ENCODE results near the gene CDC42EP1.
A peak's percentile ranks its signal among the peaks of the same experiment; 100 is the strongest.
"Not testable (repeated sequence)": the region's sequence is repeated elsewhere in the genome, so short reads cannot be mapped to it uniquely, and the experiment has no call there.

Gene CDC42EP1

DNA sequence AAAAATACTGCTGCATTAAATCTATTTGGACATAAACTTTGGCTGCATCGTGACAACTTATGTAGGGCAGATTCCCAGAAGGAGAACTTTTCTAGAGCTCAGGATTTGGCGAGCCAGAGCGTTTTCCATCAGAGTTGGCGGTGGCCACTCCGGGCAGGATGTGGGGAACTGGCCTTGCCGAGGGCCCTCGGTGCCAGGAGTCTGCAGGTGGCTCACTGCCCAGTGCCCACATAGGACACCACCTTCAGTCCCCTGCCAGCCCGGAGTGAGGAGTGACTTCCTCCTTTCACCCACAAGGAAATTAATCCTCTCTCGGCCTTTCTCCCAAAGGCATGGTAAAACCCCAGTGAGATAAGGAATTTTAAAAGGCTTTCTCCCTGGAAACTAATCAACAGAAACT is 21.2 kb downstream of the CDC42EP1 start:
- no peak for DNase-seq (ENCODE audit: low read depth)

- no peak for DNase-seq (ENCODE audit: low read depth)
These were observed 22.2 kb downstream of the CDC42EP1 start for GRCh38 chr22:37582526-37582925.

DNA sequence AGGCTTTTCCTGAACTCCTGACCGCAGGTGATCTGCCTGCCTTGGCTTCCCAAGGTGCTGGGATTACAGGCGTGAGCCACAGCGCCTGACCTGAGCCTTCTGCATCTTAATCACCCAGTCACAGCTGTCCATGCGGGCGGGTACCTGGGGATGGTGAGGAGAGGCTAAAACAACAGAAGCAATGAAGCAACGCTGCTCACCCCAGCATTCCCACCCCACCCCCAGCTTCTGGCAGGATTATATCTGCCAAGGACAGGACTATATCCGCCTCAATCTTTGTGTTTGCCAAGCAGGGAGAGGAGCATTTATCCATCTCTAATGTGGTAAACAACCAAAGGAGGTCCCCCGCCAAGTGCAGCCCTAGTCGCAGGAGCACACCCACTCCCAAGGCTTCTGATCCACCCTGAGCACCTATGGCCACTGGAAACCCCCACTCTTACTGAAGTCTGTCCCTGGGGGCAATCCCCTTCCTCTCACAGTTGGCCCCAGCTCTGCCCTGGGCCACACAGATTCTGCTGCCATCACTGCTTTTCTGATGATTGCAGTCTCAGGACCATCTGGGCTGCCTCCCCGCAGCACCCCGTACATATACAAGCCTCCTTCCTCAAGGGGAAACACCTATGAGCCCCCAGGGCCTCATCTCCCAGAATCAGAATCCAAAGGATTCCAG is 28.4 kb downstream of the CDC42EP1 start:
- DNase-seq (ENCODE audit: low read depth) = no peak

GRCh38 chr22:37589636-37590035 is 29.4 kb downstream of the CDC42EP1 start:
- DNase-seq (ENCODE audit: low read depth) = no peak

GRCh38 chr22:37591081-37591480 is 30.8 kb downstream of the CDC42EP1 start:
- not testable (repeated sequence) for DNase-seq (ENCODE audit: low read depth)

GRCh38 chr22:37591823-37592404 is 31.6 kb downstream of the CDC42EP1 start:
- no peak for DNase-seq (ENCODE audit: low read depth)

DNA sequence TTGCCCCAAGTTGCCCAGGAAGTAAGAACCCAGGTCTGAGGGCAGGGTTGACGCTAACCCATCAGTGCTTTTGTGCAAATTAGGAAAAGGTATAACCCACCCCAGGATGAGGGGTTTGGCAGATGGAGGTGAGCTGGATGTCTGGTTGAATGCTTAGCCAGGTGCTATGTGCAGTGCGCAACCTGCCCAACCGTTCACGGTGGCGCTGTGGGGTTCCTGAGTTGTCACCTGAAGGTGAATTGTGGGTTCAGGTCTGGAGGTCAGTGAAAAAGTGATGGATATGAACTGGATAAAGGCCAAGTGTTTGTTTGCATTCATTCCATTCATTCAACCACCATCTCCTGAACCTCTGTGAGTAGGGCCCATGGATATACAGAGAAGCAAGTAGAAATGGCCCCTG is 34.0 kb downstream of the CDC42EP1 start:
- DNase-seq (ENCODE audit: low read depth) = no peak

DNA sequence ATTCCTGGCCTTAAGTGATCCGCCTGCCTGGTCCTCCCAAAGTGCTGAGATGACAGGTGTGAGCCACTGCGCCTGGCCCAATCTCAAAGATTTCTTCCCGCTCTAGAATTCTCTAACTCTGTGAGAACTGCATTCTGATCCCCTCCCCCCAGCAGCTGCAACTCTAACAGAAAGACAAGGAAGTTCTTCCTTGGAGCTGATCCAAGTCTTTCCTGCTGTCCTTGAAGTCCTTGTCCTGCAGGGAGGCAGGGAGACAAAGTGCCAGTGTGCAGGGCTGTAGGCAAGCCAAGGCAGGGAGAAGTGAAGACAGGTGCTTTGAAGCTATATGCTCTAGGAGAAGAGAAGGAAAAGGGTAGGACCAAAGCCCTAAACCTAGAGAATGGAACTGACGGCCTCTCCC is 38.9 kb downstream of the CDC42EP1 start:
- DNase-seq (ENCODE audit: low read depth) = peak; percentile 39

DNA sequence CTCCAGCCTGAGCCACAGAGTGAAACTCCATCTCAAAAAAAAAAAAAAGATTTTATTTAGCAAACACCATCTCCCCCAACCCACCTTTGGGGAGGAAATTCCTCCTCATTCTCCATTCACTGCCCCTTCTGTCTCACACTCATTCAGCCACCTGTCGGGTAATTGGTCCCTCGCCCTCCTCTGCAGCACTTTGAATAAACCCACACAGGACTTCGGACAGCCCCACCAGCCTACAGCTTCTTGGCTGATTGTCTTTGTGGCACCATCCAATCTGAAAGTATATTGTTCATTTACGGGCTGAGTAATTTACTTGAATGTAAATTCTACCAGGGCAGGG is 40.9 kb downstream of the CDC42EP1 start:
- no peak for DNase-seq (ENCODE audit: low read depth)

- peak; percentile 72 for DNase-seq (ENCODE audit: low read depth)
These were observed 41.5 kb downstream of the CDC42EP1 start for GRCh38 chr22:37601540-37602442.

DNA sequence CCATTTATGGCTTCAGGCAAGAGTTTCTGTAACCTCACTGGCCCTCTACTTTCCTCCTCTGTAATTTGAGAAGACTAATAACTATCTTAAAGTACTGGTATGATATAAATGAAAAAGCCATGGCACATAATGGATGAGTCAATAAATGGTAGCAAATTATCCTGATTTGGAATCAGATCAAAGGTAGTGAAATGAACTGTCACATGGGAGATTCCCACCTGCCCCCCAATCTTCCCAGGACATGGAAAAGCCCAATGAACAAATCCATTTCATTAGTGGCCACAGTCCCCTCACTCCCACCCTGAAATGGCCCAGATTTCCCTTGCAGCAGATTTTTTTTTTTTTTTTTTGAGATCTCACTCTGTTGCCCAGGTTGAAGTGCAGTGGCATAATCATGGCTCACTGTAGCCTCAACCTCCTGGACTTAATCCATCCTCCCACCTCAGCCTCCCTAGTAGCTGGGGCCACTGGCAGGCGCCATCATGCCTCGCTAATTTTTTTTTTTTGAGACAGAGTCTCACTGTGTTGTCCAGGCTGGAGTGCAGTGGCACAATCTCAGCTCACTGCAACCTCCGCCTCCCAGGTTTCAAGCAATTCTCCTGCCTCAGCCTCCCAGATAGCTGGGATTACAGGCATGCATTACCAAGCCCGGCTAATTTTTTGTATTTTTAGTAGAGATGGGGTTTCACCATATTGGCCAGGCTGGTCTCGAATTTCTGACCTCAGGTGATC is 42.4 kb downstream of the CDC42EP1 start:
- DNase-seq (ENCODE audit: low read depth) = not testable (repeated sequence)

- DNase-seq (ENCODE audit: low read depth) = no peak
These were observed 43.8 kb downstream of the CDC42EP1 start for GRCh38 chr22:37604074-37604473.

- no peak for DNase-seq (ENCODE audit: low read depth)
These were observed 44.6 kb downstream of the CDC42EP1 start for GRCh38 chr22:37604875-37605274.

GRCh38 chr22:37607010-37607934 is 47.0 kb downstream of the CDC42EP1 start:
- peak; percentile 59 for DNase-seq (ENCODE audit: low read depth)

- no peak for DNase-seq (ENCODE audit: low read depth)
These were observed 47.7 kb downstream of the CDC42EP1 start for GRCh38 chr22:37607935-37608476.

DNA sequence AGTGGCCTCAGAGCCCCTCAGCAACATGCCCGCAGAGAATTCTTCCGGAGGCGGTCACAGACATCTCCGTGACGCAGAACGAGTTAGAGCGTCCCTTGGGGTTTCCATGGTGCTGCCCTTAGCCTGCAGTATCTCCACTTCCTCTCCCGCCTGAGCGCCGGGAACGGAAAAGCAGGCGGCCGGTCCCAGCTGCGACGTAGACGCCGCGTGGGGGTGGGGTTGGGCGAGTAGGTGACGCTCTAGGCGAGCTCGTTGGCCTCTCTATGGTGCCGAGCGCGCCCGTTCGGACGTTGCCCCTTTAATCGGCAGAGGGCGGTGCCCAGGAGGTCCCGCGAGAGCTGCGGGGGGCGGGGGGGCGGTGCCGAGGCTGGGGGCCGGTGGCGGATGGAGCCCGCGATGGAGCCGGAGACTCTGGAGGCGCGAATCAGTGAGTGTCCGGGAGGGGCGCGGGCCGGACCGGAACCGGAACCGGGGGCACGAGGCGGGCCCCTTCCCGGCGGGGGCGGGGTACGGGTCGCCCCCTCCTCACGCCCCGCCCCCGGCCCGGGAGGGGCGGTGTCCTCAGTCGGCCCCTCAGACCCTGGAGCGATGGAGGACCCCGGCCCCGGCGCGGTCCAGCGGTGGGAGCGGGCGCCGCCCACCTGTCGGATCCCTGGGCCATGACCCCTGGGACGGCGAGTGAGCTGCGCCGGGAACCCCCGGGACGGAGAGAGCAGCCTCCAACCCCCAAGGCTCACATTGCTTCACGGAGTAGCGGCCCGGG is 48.4 kb downstream of the CDC42EP1 start, which contains the start of gene GGA1:
Gene GGA1, plus strand, starts transcription at position 358 of the 763 bp plus-strand sequence. Its CDS starts 27 bp downstream, at position 385.
- DNase-seq (ENCODE audit: low read depth) = peak; percentile 98

DNA sequence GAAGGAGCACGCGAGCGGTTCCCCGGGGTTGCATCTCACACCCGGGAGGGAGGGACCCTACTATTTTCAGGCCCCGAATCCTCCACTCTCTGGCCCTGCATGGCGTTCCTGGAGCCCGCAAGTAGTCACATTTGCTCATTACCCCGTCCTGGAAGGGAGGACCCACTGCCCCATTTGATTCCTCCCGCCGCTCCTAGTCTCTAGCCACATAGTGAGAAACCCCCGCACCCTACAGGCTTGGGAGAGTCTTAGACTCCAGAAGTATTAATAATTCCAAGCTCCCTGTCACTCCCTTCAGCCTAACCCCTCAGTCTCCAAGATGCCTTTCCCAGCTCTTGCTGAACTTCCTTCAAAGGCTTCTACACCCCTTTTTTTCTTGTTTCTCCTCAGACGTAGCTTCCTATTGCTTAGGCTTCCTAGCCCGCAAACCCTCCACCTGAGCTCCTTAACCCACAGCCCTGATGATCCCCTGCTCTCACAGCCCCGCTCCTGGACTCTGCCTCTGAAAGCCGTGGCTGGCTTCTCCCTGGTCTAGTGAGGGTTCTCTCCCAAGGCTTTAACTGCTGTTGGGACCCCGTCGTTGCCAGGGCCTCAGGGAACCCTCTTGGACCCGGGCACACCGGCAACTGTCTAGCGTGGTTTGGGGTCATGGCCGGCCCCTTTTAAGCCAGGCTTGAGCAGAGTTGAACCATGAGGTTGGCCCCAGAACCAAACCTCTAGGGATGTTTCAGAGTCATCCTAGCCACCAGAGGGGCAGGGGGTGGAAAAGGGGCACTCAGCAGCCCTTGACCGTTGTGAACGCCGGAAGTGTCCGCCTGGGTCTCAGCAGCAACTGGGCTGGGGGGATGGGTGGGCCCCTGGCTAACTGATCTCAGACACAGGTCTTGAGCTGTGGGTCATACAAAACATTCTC is 49.2 kb downstream of the CDC42EP1 start:
- DNase-seq (ENCODE audit: low read depth) = peak; percentile 29

DNA sequence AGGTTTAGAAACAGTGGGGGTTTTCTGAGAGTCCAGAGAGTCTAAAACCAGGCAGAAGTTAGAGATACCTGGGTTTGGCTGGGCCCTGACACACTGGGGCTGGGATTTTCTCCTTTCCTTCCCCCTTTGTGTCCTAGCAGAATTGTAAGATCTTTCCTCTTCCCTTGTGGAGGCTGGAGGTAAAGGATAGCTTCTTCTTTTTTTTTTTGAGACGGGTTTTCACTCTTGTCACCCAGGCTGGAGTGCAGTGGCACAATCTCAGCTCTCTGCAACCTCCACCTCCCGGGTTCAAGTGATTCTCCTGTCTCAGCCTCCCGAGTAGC is 49.8 kb downstream of the CDC42EP1 start:
- not testable (repeated sequence) for DNase-seq (ENCODE audit: low read depth)

DNA sequence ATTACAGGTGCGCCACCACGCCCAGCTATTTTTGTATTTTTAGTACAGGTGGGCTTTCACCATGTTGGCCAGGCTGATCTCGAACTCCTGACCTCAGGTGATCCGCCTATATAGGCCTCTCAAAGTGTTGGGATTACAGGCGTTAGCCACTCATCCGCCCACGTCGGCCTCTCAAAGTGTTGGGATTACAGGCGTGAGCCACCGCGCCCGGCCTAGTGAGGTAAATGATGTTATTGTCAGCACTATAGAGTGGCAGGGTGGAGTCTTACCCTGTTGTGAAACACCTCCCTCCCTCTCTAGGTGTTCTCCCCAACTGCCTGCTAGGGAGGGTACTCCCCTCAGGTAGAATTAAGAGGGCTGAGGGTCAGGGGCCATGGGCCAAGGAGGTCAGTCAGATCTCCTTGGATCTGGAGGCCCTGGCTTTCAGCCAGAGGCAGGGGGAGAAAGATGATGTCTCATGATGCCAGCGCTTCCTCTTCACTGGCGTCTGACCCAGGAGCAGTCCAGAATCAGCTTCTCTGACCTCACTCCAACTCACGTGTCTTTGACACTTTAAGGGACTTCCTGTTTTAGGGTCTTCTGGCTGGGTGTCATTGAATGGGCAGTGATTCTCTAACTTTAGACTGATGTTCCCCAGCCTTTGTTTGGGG is 50.3 kb downstream of the CDC42EP1 start:
- no peak for DNase-seq (ENCODE audit: low read depth)

All from EH (cell line).